ENCODE data around the gene PCNX2. TPM values are rescaled to one million over a fixed set of nuclear protein-coding genes. Genes with fewer than 3 reads are reported as not detected.

Gene PCNX2
- total and polyA plus RNA-seq, 9 donors = 5.7 to 26.0 (median 18.9) TPM

GRCh38 chr1:232998646-232999045 is 296.9 kb downstream of the PCNX2 start:
- intact Hi-C loops (cut with DNase I) = no loop called here
- H3K4me1 ChIP-seq (ENCODE audit: insufficient read depth) = no peaks in the 10 kb centered on the region
- WGBS, 3 donors = 76 to 93% (median 79%) methylated on average over 3 of the region's 3 CpGs
- DNase-seq = no peak
- no peaks in the 10 kb centered on the region for H3K27me3 ChIP-seq
- TF ChIP-seq POLR2A (IDR thresholded peaks at IDR 0.05) (no peak), EP300 (IDR thresholded peaks at IDR 0.05) (no peak)
- TF ChIP-seq, protein P1, sequence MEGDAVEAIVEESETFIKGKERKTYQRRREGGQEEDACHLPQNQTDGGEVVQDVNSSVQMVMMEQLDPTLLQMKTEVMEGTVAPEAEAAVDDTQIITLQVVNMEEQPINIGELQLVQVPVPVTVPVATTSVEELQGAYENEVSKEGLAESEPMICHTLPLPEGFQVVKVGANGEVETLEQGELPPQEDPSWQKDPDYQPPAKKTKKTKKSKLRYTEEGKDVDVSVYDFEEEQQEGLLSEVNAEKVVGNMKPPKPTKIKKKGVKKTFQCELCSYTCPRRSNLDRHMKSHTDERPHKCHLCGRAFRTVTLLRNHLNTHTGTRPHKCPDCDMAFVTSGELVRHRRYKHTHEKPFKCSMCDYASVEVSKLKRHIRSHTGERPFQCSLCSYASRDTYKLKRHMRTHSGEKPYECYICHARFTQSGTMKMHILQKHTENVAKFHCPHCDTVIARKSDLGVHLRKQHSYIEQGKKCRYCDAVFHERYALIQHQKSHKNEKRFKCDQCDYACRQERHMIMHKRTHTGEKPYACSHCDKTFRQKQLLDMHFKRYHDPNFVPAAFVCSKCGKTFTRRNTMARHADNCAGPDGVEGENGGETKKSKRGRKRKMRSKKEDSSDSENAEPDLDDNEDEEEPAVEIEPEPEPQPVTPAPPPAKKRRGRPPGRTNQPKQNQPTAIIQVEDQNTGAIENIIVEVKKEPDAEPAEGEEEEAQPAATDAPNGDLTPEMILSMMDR (IDR thresholded peaks at IDR 0.05) = no peak
- no peaks in the 10 kb centered on the region for H3K9me3 ChIP-seq
- no peaks in the 10 kb centered on the region for H3K36me3 ChIP-seq
- no peak overlapping the region for H3K4me3 ChIP-seq
- no peak overlapping the region for H3K27ac ChIP-seq

GRCh38 chr1:232998138-232998537 is 297.4 kb downstream of the PCNX2 start:
- WGBS, 3 donors = 96 to 97% (median 96%) methylated on average over 15 of the region's 15 CpGs
- Histone ChIP-seq H3K27ac (no peak overlapping the region), H3K4me1 (ENCODE audit: insufficient read depth) (no peaks in the 10 kb centered on the region), H3K27me3 (no peaks in the 10 kb centered on the region), H3K4me3 (no peak overlapping the region), H3K36me3 (no peaks in the 10 kb centered on the region), H3K9me3 (no peaks in the 10 kb centered on the region)
- intact Hi-C loops (cut with DNase I) = no loop called here
- no peak for DNase-seq
- TF ChIP-seq EP300 (IDR thresholded peaks at IDR 0.05) (no peak), POLR2A (IDR thresholded peaks at IDR 0.05) (no peak)
- TF ChIP-seq, protein P1 (IDR thresholded peaks at IDR 0.05) = no peak

DNA sequence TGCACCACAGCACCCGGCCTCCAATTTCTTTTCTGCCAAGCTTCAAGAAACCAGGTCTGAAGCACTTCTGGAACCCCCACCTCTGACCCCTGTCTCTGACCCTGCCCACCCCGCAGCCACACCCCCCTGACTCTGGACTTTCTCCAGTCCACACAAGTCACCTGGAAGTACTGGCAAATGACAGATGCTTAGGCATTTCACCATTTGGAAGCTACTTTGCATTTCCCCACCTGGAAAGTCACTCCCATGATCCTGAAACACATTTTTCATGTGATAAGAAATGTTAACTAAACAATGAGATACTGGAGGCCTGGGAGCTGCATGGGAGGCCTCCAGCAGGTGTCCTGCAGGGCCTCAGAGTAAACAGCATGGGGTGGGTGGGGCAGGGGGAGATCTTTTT is 299.4 kb downstream of the PCNX2 start:
- no peaks in the 10 kb centered on the region for H3K36me3 ChIP-seq
- no peaks in the 10 kb centered on the region for H3K9me3 ChIP-seq
- H3K4me1 ChIP-seq (ENCODE audit: insufficient read depth) = no peaks in the 10 kb centered on the region
- no peak for DNase-seq
- intact Hi-C loops (cut with DNase I) = no loop called here
- no peak overlapping the region for H3K4me3 ChIP-seq
- no peak overlapping the region for H3K27ac ChIP-seq
- WGBS, 3 donors = 84 to 96% (median 90%) methylated on average over 2 of the region's 2 CpGs
- H3K27me3 ChIP-seq = no peaks in the 10 kb centered on the region
- TF ChIP-seq POLR2A (IDR thresholded peaks at IDR 0.05) (no peak), EP300 (IDR thresholded peaks at IDR 0.05) (no peak)
- TF ChIP-seq, protein P1 (IDR thresholded peaks at IDR 0.05) = no peak

GRCh38 chr1:232995189-232995588 is 300.3 kb downstream of the PCNX2 start:
- TF ChIP-seq EP300 (IDR thresholded peaks at IDR 0.05) = no peak
- no peak for TF ChIP-seq POLR2A (IDR thresholded peaks at IDR 0.05)
- TF ChIP-seq, protein P1 (IDR thresholded peaks at IDR 0.05) = no peak
- intact Hi-C loops (cut with DNase I) = no loop called here

More at GRCh38 chr1:232995189-232995588, 300.3 kb downstream of the PCNX2 start:
- Histone ChIP-seq H3K36me3 (no peaks in the 10 kb centered on the region), H3K27me3 (no peaks in the 10 kb centered on the region), H3K4me1 (ENCODE audit: insufficient read depth) (no peaks in the 10 kb centered on the region), H3K4me3 (no peak overlapping the region), H3K27ac (no peak overlapping the region), H3K9me3 (no peaks in the 10 kb centered on the region)
- WGBS, 3 donors = 40 to 51% (median 40%) methylated on average over 2 of the region's 2 CpGs
- no peak for DNase-seq
